Measurements from ENCODE around the gene HSPA4L.
A peak's percentile ranks its signal among the peaks of the same experiment; 100 is the strongest.

Gene HSPA4L

GRCh38 chr4:127809173-127809800, 27.2 kb downstream of the HSPA4L start:
- peak; percentile 3 for DNase-seq (ENCODE audit: low read depth)
- H3K4me3 ChIP-seq (ENCODE audit: low read depth, low read length): no peak overlapping the region
- TF ChIP-seq, protein P1, sequence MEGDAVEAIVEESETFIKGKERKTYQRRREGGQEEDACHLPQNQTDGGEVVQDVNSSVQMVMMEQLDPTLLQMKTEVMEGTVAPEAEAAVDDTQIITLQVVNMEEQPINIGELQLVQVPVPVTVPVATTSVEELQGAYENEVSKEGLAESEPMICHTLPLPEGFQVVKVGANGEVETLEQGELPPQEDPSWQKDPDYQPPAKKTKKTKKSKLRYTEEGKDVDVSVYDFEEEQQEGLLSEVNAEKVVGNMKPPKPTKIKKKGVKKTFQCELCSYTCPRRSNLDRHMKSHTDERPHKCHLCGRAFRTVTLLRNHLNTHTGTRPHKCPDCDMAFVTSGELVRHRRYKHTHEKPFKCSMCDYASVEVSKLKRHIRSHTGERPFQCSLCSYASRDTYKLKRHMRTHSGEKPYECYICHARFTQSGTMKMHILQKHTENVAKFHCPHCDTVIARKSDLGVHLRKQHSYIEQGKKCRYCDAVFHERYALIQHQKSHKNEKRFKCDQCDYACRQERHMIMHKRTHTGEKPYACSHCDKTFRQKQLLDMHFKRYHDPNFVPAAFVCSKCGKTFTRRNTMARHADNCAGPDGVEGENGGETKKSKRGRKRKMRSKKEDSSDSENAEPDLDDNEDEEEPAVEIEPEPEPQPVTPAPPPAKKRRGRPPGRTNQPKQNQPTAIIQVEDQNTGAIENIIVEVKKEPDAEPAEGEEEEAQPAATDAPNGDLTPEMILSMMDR (IDR thresholded peaks at IDR 0.05; ENCODE audit: insufficient read depth, low read depth, low read length, missing control alignments): no peak

DNA sequence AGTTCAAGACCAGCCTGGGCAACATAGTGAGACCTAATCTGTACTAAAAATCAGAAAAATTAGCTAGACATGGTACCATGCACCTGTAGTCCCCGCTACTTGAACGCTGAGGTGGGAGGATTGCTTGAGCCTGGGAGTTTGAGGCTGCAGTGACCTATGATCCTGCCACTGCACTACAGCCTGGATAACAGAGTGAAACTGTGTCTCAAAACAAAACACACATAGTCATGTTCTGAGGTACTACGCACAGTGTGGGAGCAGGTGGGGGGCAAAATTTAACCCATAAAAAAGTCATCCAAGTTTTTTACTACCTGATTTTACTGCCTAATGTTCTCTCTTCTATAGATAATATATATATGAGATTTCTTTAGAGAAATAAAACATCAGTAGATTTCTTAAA, 28.4 kb downstream of the HSPA4L start:
- DNase-seq (ENCODE audit: low read depth): no peak
- TF ChIP-seq, protein P1 (IDR thresholded peaks at IDR 0.05; ENCODE audit: insufficient read depth, low read depth, low read length, missing control alignments): no peak
- H3K4me3 ChIP-seq (ENCODE audit: low read depth, low read length): no peak overlapping the region

DNA sequence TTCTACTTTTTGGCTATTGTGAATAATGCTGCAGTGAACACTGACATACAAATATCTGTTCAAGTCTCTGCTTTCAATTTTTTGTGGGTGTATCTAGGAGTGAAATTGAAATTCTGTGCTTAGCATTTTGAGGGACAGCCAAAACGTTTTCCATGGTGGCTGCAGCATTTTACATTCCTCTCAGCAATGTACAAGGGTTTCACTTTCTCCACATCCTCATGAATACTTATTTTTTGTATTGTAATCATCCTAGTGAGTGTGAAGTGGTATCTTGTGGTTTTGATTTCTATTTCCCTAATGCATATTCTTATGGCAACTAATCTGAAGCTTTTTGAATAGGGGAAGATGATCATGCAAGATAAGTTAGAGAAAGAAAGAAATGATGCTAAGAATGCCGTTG, 40.3 kb downstream of the HSPA4L start:
- no peak for DNase-seq (ENCODE audit: low read depth)
- no peak overlapping the region for H3K4me3 ChIP-seq (ENCODE audit: low read depth, low read length)
- TF ChIP-seq, protein P1 (IDR thresholded peaks at IDR 0.05; ENCODE audit: insufficient read depth, low read depth, low read length, missing control alignments): no peak

- no peak for DNase-seq (ENCODE audit: low read depth)
- TF ChIP-seq, protein P1 (IDR thresholded peaks at IDR 0.05; ENCODE audit: insufficient read depth, low read depth, low read length, missing control alignments): no peak
- H3K4me3 ChIP-seq (ENCODE audit: low read depth, low read length): no peak overlapping the region
Observed at GRCh38 chr4:127828121-127828520, 46.0 kb downstream of the HSPA4L start.

GRCh38 chr4:127829014-127829413, 46.9 kb downstream of the HSPA4L start:
- TF ChIP-seq, protein P1 (IDR thresholded peaks at IDR 0.05; ENCODE audit: insufficient read depth, low read depth, low read length, missing control alignments): no peak
- H3K4me3 ChIP-seq (ENCODE audit: low read depth, low read length): no peak overlapping the region
- DNase-seq (ENCODE audit: low read depth): peak; percentile 66

DNA sequence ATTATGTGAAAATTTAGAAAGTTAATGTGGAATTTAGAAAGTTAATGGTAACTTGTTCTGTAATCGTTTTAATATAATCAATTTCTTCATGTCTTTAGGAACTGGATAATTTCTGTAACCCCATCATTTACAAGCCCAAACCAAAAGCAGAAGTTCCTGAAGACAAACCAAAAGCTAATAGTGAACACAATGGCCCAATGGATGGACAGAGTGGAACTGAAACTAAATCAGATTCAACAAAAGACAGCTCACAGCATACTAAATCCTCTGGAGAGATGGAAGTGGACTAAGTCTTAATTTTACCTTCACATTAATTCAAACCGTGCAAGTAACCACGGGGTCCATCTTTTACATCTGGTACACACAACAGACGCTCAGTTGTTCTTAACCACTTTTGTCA, 50.5 kb downstream of the HSPA4L start:
- TF ChIP-seq, protein P1 (IDR thresholded peaks at IDR 0.05; ENCODE audit: insufficient read depth, low read depth, low read length, missing control alignments): no peak
- peak; percentile 47 for DNase-seq (ENCODE audit: low read depth)
- no peak overlapping the region for H3K4me3 ChIP-seq (ENCODE audit: low read depth, low read length)

Data from GM12865 (cell line).